Astrocyte (in vitro differentiated cells and primary cell): ENCODE data around the gene NSUN6. TPM values are rescaled to one million over a fixed set of nuclear protein-coding genes. Genes with fewer than 3 reads are reported as not detected.

Experiments used
- total RNA-seq: library from RNA; stranded (reverse); gene quantifications from 2 replicates; pipeline ENCODE4 v1.2.1, GENCODE V29; 2021

The NSUN6 gene
- total RNA-seq, 1 donor from 2014 or later = 7.3 TPM

Other genes with a start within 250 kb of the NSUN6 start
- gene ARL5B, start 7.8 kb upstream of the NSUN6 start, total RNA-seq = 32.6 and 36.7 TPM in 2 replicates